ENCODE results near the gene ZBTB16.

Gene ZBTB16

DNA sequence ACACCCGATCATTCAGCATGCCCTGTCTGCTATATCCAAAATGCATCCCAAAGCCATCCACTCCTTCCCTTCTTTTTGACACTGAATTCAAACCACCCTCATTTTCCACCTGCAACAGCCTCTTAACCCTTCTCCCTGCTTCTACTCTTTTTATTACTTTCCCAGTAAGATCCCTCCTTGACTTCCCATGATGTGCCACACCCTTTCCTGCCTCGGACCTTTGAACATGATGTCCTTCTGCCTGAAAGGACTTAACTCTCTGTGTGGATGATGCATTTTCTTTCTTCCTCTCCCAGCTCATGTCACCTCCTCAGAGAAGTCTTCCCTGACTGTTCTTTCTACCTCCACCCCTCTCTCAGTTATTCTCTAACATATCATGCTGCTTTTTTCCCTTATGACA lies 48.1 kb upstream of the ZBTB16 start:
- no peaks in the 10 kb centered on the region for H3K4me1 ChIP-seq (ENCODE audit: control insufficient read depth, insufficient read depth, low read length)
- ChIA-PET POLR2A (no interaction called here), CTCF (interaction anchor here (0.7 to 1.8 kb wide), 2 partner anchors 20 to 260 kb away, joined by 3 read pairs; no protein-coding TSS in a partner anchor)
- no peak overlapping the region for H3K4me3 ChIP-seq (ENCODE audit: low read depth, low read length)
- no peak overlapping the region for H3K27ac ChIP-seq (ENCODE audit: extremely low read depth, low read depth, low read length)
- H3K36me3 ChIP-seq (ENCODE audit: control insufficient read depth in 2 of 2, insufficient read depth in 1 of 2, low read length in 2 of 2): no peaks in the 10 kb centered on the region
- TF ChIP-seq KLF8 (tag by site-specific recombination; IDR thresholded peaks at IDR 0.05) (no peak), GLIS2 (tag by site-specific recombination; IDR thresholded peaks at IDR 0.05) (no peak), ZNF747 (tag by site-specific recombination; IDR thresholded peaks at IDR 0.05) (no peak), GLI2 (tag by site-specific recombination; IDR thresholded peaks at IDR 0.05; ENCODE audit: borderline replicate concordance, low read depth) (no peak), ZNF16 (tag by site-specific recombination; IDR thresholded peaks at IDR 0.05; ENCODE audit: low read depth) (no peak), ZNF600 (tag by site-specific recombination; IDR thresholded peaks at IDR 0.05) (no peak), ZNF777 (tag by site-specific recombination; IDR thresholded peaks at IDR 0.05; ENCODE audit: borderline replicate concordance) (no peak), ZSCAN23 (tag by site-specific recombination; IDR thresholded peaks at IDR 0.05) (no peak), HOXA7 (CRISPR knock-in tag; IDR thresholded peaks at IDR 0.05; ENCODE audit: borderline replicate concordance) (no peak), SALL2 (tag by site-specific recombination; IDR thresholded peaks at IDR 0.05; ENCODE audit: borderline replicate concordance) (no peak), ZBTB21 (tag by site-specific recombination; IDR thresholded peaks at IDR 0.05) (no peak), BCL11A (tag by site-specific recombination; IDR thresholded peaks at IDR 0.05; ENCODE audit: low read depth) (no peak), ZNF23 (tag by site-specific recombination; IDR thresholded peaks at IDR 0.05; ENCODE audit: borderline replicate concordance) (no peak), ZNF184 (tag by site-specific recombination; IDR thresholded peaks at IDR 0.05) (no peak)
- TF ChIP-seq, protein P1, sequence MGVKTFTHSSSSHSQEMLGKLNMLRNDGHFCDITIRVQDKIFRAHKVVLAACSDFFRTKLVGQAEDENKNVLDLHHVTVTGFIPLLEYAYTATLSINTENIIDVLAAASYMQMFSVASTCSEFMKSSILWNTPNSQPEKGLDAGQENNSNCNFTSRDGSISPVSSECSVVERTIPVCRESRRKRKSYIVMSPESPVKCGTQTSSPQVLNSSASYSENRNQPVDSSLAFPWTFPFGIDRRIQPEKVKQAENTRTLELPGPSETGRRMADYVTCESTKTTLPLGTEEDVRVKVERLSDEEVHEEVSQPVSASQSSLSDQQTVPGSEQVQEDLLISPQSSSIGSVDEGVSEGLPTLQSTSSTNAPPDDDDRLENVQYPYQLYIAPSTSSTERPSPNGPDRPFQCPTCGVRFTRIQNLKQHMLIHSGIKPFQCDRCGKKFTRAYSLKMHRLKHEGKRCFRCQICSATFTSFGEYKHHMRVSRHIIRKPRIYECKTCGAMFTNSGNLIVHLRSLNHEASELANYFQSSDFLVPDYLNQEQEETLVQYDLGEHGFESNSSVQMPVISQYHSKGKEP (tag by site-specific recombination; IDR thresholded peaks at IDR 0.05): no peak
- TF ChIP-seq, protein P2, sequence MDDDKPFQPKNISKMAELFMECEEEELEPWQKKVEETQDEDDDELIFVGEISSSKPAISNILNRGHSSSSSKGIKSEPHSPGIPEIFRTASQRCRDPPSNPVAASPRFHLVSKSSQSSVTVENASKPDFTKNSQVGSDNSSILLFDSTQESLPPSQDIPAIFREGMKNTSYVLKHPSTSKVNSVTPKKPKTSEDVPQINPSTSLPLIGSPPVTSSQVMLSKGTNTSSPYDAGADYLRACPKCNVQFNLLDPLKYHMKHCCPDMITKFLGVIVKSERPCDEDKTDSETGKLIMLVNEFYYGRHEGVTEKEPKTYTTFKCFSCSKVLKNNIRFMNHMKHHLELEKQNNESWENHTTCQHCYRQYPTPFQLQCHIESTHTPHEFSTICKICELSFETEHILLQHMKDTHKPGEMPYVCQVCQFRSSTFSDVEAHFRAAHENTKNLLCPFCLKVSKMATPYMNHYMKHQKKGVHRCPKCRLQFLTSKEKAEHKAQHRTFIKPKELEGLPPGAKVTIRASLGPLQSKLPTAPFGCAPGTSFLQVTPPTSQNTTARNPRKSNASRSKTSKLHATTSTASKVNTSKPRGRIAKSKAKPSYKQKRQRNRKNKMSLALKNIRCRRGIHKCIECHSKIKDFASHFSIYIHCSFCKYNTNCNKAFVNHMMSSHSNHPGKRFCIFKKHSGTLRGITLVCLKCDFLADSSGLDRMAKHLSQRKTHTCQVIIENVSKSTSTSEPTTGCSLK (tag by site-specific recombination; IDR thresholded peaks at IDR 0.05): no peak
- TF ChIP-seq, protein P3, sequence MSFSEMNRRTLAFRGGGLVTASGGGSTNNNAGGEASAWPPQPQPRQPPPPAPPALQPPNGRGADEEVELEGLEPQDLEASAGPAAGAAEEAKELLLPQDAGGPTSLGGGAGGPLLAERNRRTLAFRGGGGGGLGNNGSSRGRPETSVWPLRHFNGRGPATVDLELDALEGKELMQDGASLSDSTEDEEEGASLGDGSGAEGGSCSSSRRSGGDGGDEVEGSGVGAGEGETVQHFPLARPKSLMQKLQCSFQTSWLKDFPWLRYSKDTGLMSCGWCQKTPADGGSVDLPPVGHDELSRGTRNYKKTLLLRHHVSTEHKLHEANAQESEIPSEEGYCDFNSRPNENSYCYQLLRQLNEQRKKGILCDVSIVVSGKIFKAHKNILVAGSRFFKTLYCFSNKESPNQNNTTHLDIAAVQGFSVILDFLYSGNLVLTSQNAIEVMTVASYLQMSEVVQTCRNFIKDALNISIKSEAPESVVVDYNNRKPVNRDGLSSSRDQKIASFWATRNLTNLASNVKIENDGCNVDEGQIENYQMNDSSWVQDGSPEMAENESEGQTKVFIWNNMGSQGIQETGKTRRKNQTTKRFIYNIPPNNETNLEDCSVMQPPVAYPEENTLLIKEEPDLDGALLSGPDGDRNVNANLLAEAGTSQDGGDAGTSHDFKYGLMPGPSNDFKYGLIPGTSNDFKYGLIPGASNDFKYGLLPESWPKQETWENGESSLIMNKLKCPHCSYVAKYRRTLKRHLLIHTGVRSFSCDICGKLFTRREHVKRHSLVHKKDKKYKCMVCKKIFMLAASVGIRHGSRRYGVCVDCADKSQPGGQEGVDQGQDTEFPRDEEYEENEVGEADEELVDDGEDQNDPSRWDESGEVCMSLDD (tag by site-specific recombination; IDR thresholded peaks at IDR 0.05): no peak
- TF ChIP-seq, protein P4, sequence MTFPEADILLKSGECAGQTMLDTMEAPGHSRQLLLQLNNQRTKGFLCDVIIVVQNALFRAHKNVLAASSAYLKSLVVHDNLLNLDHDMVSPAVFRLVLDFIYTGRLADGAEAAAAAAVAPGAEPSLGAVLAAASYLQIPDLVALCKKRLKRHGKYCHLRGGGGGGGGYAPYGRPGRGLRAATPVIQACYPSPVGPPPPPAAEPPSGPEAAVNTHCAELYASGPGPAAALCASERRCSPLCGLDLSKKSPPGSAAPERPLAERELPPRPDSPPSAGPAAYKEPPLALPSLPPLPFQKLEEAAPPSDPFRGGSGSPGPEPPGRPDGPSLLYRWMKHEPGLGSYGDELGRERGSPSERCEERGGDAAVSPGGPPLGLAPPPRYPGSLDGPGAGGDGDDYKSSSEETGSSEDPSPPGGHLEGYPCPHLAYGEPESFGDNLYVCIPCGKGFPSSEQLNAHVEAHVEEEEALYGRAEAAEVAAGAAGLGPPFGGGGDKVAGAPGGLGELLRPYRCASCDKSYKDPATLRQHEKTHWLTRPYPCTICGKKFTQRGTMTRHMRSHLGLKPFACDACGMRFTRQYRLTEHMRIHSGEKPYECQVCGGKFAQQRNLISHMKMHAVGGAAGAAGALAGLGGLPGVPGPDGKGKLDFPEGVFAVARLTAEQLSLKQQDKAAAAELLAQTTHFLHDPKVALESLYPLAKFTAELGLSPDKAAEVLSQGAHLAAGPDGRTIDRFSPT (tag by site-specific recombination; IDR thresholded peaks at IDR 0.05): no peak
- no peaks in the 10 kb centered on the region for H3K9me3 ChIP-seq (ENCODE audit: control insufficient read depth, insufficient read depth, low read depth, low read length)

All from HEK293 (cell line).